NOMO-1 treated with dmso at 0.1 percent for 144 hours (cell line): ENCODE results near the gene FLG2.

Experiments used
- DNase-seq: peaks from one replicate; lab custom pipeline; 2025; ENCODE audit not compliant: unreplicated experiment; lab: John Stamatoyannopoulos, UW

The FLG2 gene

GRCh38 chr1:152359906-152360305 lies at the start of gene FLG2:
Gene FLG2 (minus strand): TSS chr1:152360006. CDS start chr1:152358884, 1,122 bp downstream.
- no peak for DNase-seq

- DNase-seq, result no peak
Observed at GRCh38 chr1:152408664-152409063, 48.9 kb upstream of the FLG2 start.

GRCh38 chr1:152398812-152399698 lies 39.2 kb upstream of the FLG2 start:
- no peak for DNase-seq

GRCh38 chr1:152397474-152397873 lies 37.7 kb upstream of the FLG2 start:
- no peak for DNase-seq

GRCh38 chr1:152394151-152394550 lies 34.3 kb upstream of the FLG2 start:
- no peak for DNase-seq

- no peak for DNase-seq
Observed at GRCh38 chr1:152392909-152393308, 33.1 kb upstream of the FLG2 start.

GRCh38 chr1:152388889-152389288 lies 29.1 kb upstream of the FLG2 start:
- no peak for DNase-seq

GRCh38 chr1:152386940-152387339 lies 27.1 kb upstream of the FLG2 start:
- no peak for DNase-seq

GRCh38 chr1:152380932-152381331 lies 21.1 kb upstream of the FLG2 start:
- DNase-seq, result no peak

- no peak for DNase-seq
Observed at GRCh38 chr1:152374451-152374850, 14.6 kb upstream of the FLG2 start.

GRCh38 chr1:152372672-152373071 lies 12.9 kb upstream of the FLG2 start:
- DNase-seq, result no peak

GRCh38 chr1:152367436-152367835 lies 7.6 kb upstream of the FLG2 start:
- DNase-seq, result no peak

- DNase-seq, result no peak
Observed at GRCh38 chr1:152356736-152357135, 3.1 kb downstream of the FLG2 start.

- DNase-seq, result no peak
Observed at GRCh38 chr1:152349611-152350010, 10.2 kb downstream of the FLG2 start.

- no peak for DNase-seq
Observed at GRCh38 chr1:152348447-152348846, 11.4 kb downstream of the FLG2 start.

- no peak for DNase-seq
Observed at GRCh38 chr1:152347116-152347728, 12.6 kb downstream of the FLG2 start.

GRCh38 chr1:152344438-152344837 lies 15.4 kb downstream of the FLG2 start:
- DNase-seq, result no peak

- DNase-seq, result no peak
Observed at GRCh38 chr1:152343006-152343405, 16.8 kb downstream of the FLG2 start.

GRCh38 chr1:152335399-152335798 lies 24.4 kb downstream of the FLG2 start:
- DNase-seq, result no peak

- DNase-seq, result no peak
Observed at GRCh38 chr1:152328801-152329391, 30.9 kb downstream of the FLG2 start.

GRCh38 chr1:152325111-152325510 lies 34.7 kb downstream of the FLG2 start, which contains the start of gene FLG:
Gene FLG (minus strand): TSS chr1:152325239. CDS start chr1:152315456, 9,783 bp downstream.
- DNase-seq, result no peak

- no peak for DNase-seq
Observed at GRCh38 chr1:152313970-152314369, 45.8 kb downstream of the FLG2 start.
